SKM-1 treated with dmso at 0.1 percent for 144 hours (cell line): ENCODE results near the gene SRPK3.
"Not testable (repeated sequence)": the region's sequence is repeated elsewhere in the genome, so short reads cannot be mapped to it uniquely, and the experiment has no call there.

Experiments
- DNase-seq: peaks from one replicate; lab custom pipeline; 2025; ENCODE audit not compliant: unreplicated experiment; lab: John Stamatoyannopoulos, UW

The SRPK3 gene

DNA sequence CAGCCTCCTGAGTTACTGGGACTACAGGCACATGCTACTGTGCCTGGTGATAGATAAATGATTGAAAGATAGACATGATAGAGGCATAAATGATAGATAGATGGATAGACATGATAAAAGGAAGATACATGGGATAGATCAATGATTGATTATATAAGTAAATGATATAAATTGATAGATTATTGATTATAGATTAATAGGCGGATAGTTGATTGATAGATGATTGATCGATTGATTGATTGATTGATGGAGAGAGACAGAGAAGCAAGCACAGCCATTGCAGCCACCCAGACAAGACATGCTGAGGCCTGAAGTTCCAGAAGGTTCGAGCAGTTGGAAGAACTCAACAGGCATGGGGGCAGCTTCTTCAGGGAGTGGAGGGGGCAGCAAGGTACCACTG, 34.5 kb upstream of the SRPK3 start:
- no peak for DNase-seq

- not testable (repeated sequence) for DNase-seq
These were observed 33.9 kb upstream of the SRPK3 start for GRCh38 chrX:153746991-153747390.

DNA sequence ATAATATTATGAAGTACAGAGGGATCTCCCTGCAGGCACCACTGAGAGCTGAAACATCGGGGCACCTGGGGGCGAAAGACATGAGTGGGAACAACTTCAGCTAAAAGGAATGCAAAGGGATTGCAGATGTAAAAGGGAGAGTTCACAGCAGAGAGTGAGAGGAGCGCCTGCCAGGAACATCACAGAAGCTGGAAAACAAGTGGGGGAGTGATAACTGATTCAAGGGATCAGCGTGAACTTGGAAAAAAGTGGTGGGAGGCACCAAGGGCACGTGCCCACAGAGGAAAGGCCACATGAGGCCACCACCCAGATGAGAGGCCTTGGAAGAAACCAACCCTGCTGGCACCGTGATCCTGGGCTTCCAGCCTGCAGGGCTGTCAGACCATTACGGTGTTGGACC, 31.8 kb upstream of the SRPK3 start:
- DNase-seq, result not testable (repeated sequence)

- no peak for DNase-seq
These were observed 30.6 kb upstream of the SRPK3 start for GRCh38 chrX:153750127-153750774.

GRCh38 chrX:153755136-153755535, 25.7 kb upstream of the SRPK3 start:
- DNase-seq, result no peak

GRCh38 chrX:153761863-153762262, 19.0 kb upstream of the SRPK3 start:
- no peak for DNase-seq

GRCh38 chrX:153762626-153763173, 18.1 kb upstream of the SRPK3 start:
- no peak for DNase-seq

GRCh38 chrX:153763298-153763932, 17.4 kb upstream of the SRPK3 start:
- no peak for DNase-seq

DNA sequence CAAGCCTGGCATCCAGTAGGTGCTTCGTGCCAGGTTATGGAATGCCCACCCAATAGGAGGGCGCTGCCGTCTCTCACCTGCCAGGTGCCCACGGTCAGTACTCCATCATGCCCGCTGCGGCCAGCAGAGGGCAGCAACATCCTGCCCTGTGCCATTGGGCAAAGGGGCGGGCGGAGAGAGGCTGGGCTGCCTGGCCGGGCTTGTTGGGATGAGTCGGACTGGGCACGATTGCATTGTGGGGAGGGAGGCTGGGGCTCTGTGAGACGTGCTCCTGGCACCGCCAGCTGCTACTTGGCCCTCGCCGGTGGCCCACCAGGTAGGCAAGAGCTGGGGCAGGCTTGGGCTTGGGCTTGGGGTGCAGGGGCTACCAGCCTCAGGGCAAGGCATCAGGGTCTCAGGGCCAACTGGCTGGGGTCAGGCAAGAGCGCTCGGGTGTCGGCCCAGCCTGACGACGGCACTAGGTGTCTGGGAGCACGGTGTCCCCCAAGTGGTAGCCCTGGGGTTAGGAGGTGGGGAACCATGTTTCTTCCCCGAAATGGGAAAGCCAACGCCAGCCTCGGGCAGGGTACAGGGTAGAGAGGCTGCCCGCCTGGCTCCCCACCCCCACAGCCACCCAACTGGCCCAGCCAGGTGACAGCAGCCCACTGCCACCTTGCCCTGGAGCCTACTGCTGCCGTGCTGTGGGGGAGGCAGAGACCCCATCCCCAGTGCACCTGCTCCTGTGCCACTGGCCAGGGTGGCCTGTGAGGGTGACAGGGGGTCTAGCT, 16.7 kb upstream of the SRPK3 start, which contains the start of gene PLXNB3:
PLXNB3 (plus strand) TSS at position 261 of the 767 bp plus-strand sequence. CDS start 1,287 bp downstream, outside the sequence.
- peak; percentile 36 for DNase-seq

DNA sequence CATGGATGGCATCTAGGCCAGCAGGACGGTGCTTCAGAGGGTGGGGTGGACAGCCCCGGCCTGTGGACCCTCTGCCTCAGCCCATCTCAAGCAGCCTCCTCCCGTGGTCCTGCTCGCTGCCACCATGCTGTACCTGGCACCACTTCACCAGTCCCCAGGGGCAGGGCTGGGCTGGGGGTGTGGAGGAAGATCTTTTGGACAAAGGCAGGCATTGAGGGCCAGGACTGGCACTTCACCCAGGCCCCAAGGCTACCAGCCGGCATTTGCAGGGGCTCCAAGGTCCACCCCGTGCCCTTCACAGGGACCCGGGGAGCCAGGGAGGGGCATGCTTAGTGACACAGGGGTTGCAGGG, 16.1 kb upstream of the SRPK3 start:
- DNase-seq, result no peak

GRCh38 chrX:153765138-153766079, 15.4 kb upstream of the SRPK3 start:
- DNase-seq, result no peak

DNA sequence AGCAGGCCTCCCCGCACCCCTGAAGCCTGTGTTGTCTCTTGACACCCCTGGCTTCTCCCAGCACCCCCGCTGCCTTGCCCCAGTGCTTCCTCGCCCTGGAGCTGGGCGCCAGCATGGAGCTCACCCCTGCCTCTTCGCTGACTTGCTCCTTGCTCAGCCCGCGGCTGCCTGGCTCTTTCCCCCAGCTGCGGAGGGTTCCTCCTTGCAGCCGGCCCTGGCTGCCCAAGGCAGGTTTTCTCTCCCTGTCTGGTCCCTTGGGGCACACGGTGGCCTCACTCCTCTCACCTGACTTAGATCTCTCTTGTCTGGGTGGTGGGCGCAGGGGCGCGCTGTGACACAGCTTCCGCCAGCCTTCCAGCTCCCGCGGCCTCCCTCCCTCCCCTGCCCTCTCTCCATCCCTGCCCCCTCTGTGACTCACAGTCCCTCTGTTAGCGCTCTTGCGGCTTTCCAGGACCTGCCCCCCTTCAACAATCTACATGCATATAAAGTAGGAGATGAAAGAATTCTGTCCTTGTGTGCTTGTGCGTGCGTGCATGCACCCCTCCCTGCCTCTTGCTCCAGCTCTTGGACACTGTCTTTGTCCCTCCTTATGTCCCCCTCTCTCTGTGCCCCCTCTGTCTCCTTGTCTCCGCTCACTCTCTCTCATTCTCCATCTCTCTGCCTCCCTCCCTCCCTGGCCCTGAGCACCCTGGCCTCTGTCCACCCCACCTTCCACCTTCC, 14.6 kb upstream of the SRPK3 start:
- no peak for DNase-seq

DNA sequence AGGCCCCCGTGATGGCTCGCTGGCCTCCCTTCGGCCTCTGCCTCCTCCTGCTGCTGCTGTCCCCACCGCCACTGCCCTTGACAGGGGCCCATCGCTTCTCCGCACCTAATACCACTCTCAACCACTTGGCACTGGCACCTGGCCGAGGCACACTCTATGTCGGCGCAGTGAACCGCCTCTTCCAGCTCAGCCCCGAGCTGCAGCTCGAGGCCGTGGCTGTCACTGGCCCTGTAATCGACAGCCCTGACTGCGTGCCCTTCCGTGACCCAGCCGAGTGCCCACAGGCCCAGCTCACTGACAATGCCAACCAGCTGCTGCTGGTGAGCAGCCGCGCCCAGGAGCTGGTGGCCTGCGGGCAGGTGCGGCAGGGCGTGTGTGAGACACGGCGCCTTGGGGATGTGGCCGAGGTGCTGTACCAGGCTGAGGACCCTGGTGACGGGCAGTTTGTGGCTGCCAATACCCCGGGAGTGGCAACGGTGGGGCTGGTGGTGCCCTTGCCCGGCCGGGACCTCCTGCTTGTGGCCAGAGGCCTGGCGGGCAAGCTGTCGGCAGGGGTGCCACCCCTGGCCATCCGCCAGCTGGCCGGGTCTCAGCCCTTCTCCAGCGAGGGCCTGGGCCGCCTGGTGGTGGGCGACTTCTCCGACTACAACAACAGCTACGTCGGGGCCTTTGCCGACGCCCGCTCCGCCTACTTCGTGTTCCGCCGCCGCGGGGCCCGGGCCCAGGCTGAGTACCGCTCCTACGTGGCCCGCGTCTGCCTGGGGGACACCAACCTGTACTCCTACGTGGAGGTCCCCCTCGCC, 13.8 kb upstream of the SRPK3 start:
- no peak for DNase-seq

GRCh38 chrX:153767674-153768055, 13.2 kb upstream of the SRPK3 start:
- no peak for DNase-seq

DNA sequence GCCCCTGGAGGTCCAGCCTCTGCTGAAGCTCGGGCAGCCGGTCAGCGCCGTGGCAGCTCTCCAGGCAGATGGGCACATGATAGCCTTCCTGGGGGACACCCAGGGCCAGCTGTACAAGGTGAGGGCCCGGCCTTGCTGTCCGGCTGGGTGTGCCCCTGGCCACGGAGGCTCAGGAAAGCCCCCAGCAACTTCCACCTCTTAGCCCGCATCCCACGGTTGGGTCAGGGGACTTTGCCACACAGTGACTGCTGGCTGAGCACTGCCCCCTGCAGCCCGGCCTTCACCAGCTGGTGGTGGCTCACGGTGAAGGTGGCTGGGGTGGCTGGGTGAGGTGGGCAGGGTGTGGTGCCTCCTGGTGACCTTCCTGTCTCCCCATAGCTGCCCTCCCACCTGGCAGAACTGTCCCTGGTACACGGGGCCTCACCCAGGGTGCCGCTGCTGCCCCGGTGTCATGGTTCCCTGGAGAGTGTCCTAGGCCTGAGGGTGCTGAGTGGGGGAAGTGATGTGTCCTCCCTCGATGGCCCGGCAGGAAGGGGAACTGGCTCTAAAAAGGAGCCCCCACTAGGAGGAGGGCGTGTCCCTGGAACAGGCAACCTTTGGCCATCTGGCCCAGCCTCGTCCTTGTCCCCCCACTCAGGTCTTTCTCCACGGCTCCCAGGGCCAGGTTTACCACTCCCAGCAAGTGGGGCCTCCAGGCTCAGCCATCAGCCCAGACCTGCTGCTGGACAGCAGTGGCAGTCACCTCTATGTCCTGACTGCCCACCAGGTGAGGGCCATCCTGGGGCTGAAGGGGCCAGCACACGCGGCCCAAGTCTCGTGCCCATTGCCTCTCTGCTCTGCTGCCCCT, 12.3 kb upstream of the SRPK3 start:
- DNase-seq, result no peak

GRCh38 chrX:153769158-153769864, 11.5 kb upstream of the SRPK3 start:
- no peak for DNase-seq

- no peak for DNase-seq
These were observed 10.8 kb upstream of the SRPK3 start for GRCh38 chrX:153769865-153770600.
